Left kidney (tissue), 2 donors: ENCODE results near the gene TANGO2. TPM values are rescaled to one million over a fixed set of nuclear protein-coding genes. Genes with fewer than 3 reads are reported as not detected.

Source experiments
- DNase-seq: peaks from one replicate; pipeline ENCODE4 v3.0.0-alpha.2; 2013
- polyA plus RNA-seq: library from polyadenylated mRNA; unstranded; fragments of 120-200 nt; gene quantifications from one replicate; pipeline ENCODE4 v1.2.1, GENCODE V29; 2013; ENCODE audit not compliant: insufficient read length

The TANGO2 gene
- polyA plus RNA-seq, 1 donor = 10.3 TPM

GRCh38 chr22:20011993-20012740 is 8.7 kb upstream of the TANGO2 start:
- no peak for DNase-seq

GRCh38 chr22:20012741-20013331 is 8.1 kb upstream of the TANGO2 start:
- no peak for DNase-seq

GRCh38 chr22:20013382-20013871 is 7.5 kb upstream of the TANGO2 start:
- DNase-seq = no peak

- no peak for DNase-seq
Observed at GRCh38 chr22:20014526-20015186, 6.3 kb upstream of the TANGO2 start.

GRCh38 chr22:20015187-20015625 is 5.7 kb upstream of the TANGO2 start:
- no peak for DNase-seq

GRCh38 chr22:20015971-20016733 is 4.8 kb upstream of the TANGO2 start:
- no peak for DNase-seq

GRCh38 chr22:20016734-20017621 is 3.9 kb upstream of the TANGO2 start, which contains the start of gene ARVCF:
Gene ARVCF, minus strand, starts transcription at chr22:20016823. Its CDS starts 26,029 bp downstream, at chr22:19990794.
- peak; percentile 80 for DNase-seq

GRCh38 chr22:20017622-20017958 is 3.3 kb upstream of the TANGO2 start:
- no peak for DNase-seq

GRCh38 chr22:20018001-20018400 is 2.9 kb upstream of the TANGO2 start:
- no peak for DNase-seq

GRCh38 chr22:20019661-20020532 is 1.0 kb upstream of the TANGO2 start:
- DNase-seq = no peak

GRCh38 chr22:20021196-20022181 is 579 bp downstream of the TANGO2 start:
- DNase-seq = no peak

GRCh38 chr22:20022231-20022977 is 1.5 kb downstream of the TANGO2 start:
- no peak for DNase-seq

GRCh38 chr22:20022978-20023613 is 2.2 kb downstream of the TANGO2 start:
- DNase-seq = no peak

- no peak for DNase-seq
Observed at GRCh38 chr22:20024225-20024624, 3.3 kb downstream of the TANGO2 start.

GRCh38 chr22:20024650-20025397 is 3.9 kb downstream of the TANGO2 start:
- DNase-seq = no peak

- no peak for DNase-seq
Observed at GRCh38 chr22:20025401-20026203, 4.7 kb downstream of the TANGO2 start.
